HG02973 (cell line): Measurements from ENCODE around the gene CPN1.
"Not testable (repeated sequence)": the region's sequence is repeated elsewhere in the genome, so short reads cannot be mapped to it uniquely, and the experiment has no call there.

Experiments used
- ATAC-seq: cut with Tn5 transposase; IDR thresholded peaks from one replicate; pipeline ENCODE4 v1.9.1; 2021; ENCODE audit warnings: moderate library complexity; ENCODE audit not compliant: unreplicated experiment

CPN1 gene

GRCh38 chr10:100082276-100082675 is 607 bp upstream of the CPN1 start:
- not testable (repeated sequence) for ATAC-seq

- ATAC-seq: no peak
Observed at GRCh38 chr10:100076750-100077149, 4.9 kb downstream of the CPN1 start.

- ATAC-seq: no peak
Observed at GRCh38 chr10:100075426-100076220, 6.0 kb downstream of the CPN1 start.

GRCh38 chr10:100072514-100072913 is 9.2 kb downstream of the CPN1 start:
- no peak for ATAC-seq

- no peak for ATAC-seq
Observed at GRCh38 chr10:100071529-100071928, 10.1 kb downstream of the CPN1 start.

GRCh38 chr10:100067466-100067865 is 14.2 kb downstream of the CPN1 start:
- no peak for ATAC-seq

- ATAC-seq: no peak
Observed at GRCh38 chr10:100065084-100065660, 16.5 kb downstream of the CPN1 start.

GRCh38 chr10:100061401-100061800 is 20.3 kb downstream of the CPN1 start:
- ATAC-seq: no peak

GRCh38 chr10:100057948-100058347 is 23.7 kb downstream of the CPN1 start:
- ATAC-seq: no peak

- ATAC-seq: no peak
Observed at GRCh38 chr10:100053686-100054460, 27.8 kb downstream of the CPN1 start.

GRCh38 chr10:100046021-100046486 is 35.6 kb downstream of the CPN1 start:
- no peak for ATAC-seq

GRCh38 chr10:100045592-100045991 is 36.1 kb downstream of the CPN1 start:
- ATAC-seq: no peak

- no peak for ATAC-seq
Observed at GRCh38 chr10:100043796-100044195, 37.9 kb downstream of the CPN1 start.

- no peak for ATAC-seq
Observed at GRCh38 chr10:100043344-100043743, 38.3 kb downstream of the CPN1 start.

- no peak for ATAC-seq
Observed at GRCh38 chr10:100041306-100042002, 40.2 kb downstream of the CPN1 start.

GRCh38 chr10:100038561-100039071 is 43.1 kb downstream of the CPN1 start:
- no peak for ATAC-seq

- no peak for ATAC-seq
Observed at GRCh38 chr10:100037758-100038315, 43.8 kb downstream of the CPN1 start.

- ATAC-seq: no peak
Observed at GRCh38 chr10:100036850-100037249, 44.8 kb downstream of the CPN1 start.

GRCh38 chr10:100033766-100034418 is 47.8 kb downstream of the CPN1 start:
- ATAC-seq: no peak

GRCh38 chr10:100027416-100027815 is 54.3 kb downstream of the CPN1 start:
- no peak for ATAC-seq
